Measurements from ENCODE around the gene AFMID. TPM values are rescaled to one million over a fixed set of nuclear protein-coding genes. Genes with fewer than 3 reads are reported as not detected.

AFMID gene
- total and polyA plus RNA-seq, 9 of the 15 experiments (the other 6 are each of a cell fraction or from before 2014, with no cell fraction given), result 62.1 to 188 (median 74.4) TPM

- TF ChIP-seq ZNF274 (IDR thresholded peaks at IDR 0.05; ENCODE audit: borderline replicate concordance, low read depth, low read length) (no peak), KLF1 (tag; IDR thresholded peaks at IDR 0.05) (no peak), ETV6 (IDR thresholded peaks at IDR 0.05; ENCODE audit: borderline replicate concordance in 1 of 2, low read depth in 2 of 2, low read length in 1 of 2) (no peak), ETV6 (CRISPR knock-in tag; IDR thresholded peaks at IDR 0.05; ENCODE audit: borderline replicate concordance) (no peak), ZNF184 (CRISPR knock-in tag; IDR thresholded peaks at IDR 0.05) (no peak), GABPB1 (CRISPR knock-in tag; IDR thresholded peaks at IDR 0.05) (no peak), ZNF121 (CRISPR knock-in tag; conservative IDR thresholded peaks at IDR 0.05) (no peak), MGA (IDR thresholded peaks at IDR 0.05) (no peak), CHD4 (IDR thresholded peaks at IDR 0.05; ENCODE audit: insufficient read depth, insufficient replicate concordance, low read depth, low read length, poor library complexity, severe bottlenecking) (no peak), ZNF449 (CRISPR knock-in tag; IDR thresholded peaks at IDR 0.05) (no peak), NFE2 (IDR thresholded peaks at IDR 0.05; ENCODE audit: low read depth) (no peak), ZNF212 (CRISPR knock-in tag; IDR thresholded peaks at IDR 0.05) (no peak), RHOXF2B (CRISPR knock-in tag; conservative IDR thresholded peaks at IDR 0.05) (no peak), E2F1 (CRISPR knock-in tag; IDR thresholded peaks at IDR 0.05) (no peak)
Observed at GRCh38 chr17:78176548-78177025, 10.6 kb upstream of the AFMID start (continued).
